NOMO-1 treated with DMSO at 0.1 percent for 48 hours (cell line): Measurements from ENCODE around the gene NR4A1.

ENCODE experiments used
- DNase-seq: peaks from one replicate; lab custom pipeline; 2025; ENCODE audit not compliant: unreplicated experiment; lab: John Stamatoyannopoulos, UW

Gene NR4A1

GRCh38 chr12:52041035-52041434 lies 10.2 kb upstream of the NR4A1 start:
- DNase-seq, result no peak

GRCh38 chr12:52041695-52042123 lies 9.5 kb upstream of the NR4A1 start:
- DNase-seq, result no peak

GRCh38 chr12:52042706-52043385 lies 8.4 kb upstream of the NR4A1 start:
- no peak for DNase-seq

- DNase-seq, result no peak
Observed at GRCh38 chr12:52043386-52044212, 7.6 kb upstream of the NR4A1 start.

GRCh38 chr12:52044292-52044983 lies 6.8 kb upstream of the NR4A1 start:
- no peak for DNase-seq

GRCh38 chr12:52045794-52046199 lies 5.4 kb upstream of the NR4A1 start:
- DNase-seq, result peak; percentile 68

GRCh38 chr12:52046859-52047258 lies 4.4 kb upstream of the NR4A1 start:
- no peak for DNase-seq

- no peak for DNase-seq
Observed at GRCh38 chr12:52049286-52049685, 2.0 kb upstream of the NR4A1 start.

- no peak for DNase-seq
Observed at GRCh38 chr12:52049688-52050087, 1.6 kb upstream of the NR4A1 start.

GRCh38 chr12:52050116-52050757 lies 1.0 kb upstream of the NR4A1 start:
- DNase-seq, result no peak

GRCh38 chr12:52052468-52053186 lies 1.4 kb downstream of the NR4A1 start:
- no peak for DNase-seq

- no peak for DNase-seq
Observed at GRCh38 chr12:52053536-52054209, 2.4 kb downstream of the NR4A1 start.

- DNase-seq, result no peak
Observed at GRCh38 chr12:52054231-52054832, 3.1 kb downstream of the NR4A1 start.

- no peak for DNase-seq
Observed at GRCh38 chr12:52054833-52055730, 3.8 kb downstream of the NR4A1 start.

- DNase-seq, result no peak
Observed at GRCh38 chr12:52055731-52056711, 4.8 kb downstream of the NR4A1 start.

GRCh38 chr12:52056801-52057637 lies 5.8 kb downstream of the NR4A1 start:
- DNase-seq, result no peak
